Occipital lobe (tissue), 2 donors: ENCODE data around the gene SEPTIN6. TPM values are rescaled to one million over a fixed set of nuclear protein-coding genes. Genes with fewer than 3 reads are reported as not detected.
"Not testable (repeated sequence)": the region's sequence is repeated elsewhere in the genome, so short reads cannot be mapped to it uniquely, and the experiment has no call there.

Experiments
- DNase-seq: peaks from one replicate; lab custom pipeline; 2025; lab: John Stamatoyannopoulos, UW
- total RNA-seq: library from RNA; depleted of rRNA; stranded (reverse); fragments of >200 nt; gene quantifications from one replicate; pipeline ENCODE4 v1.2.3, GENCODE V29; 2014

Gene SEPTIN6
- total RNA-seq, 1 donor from 2014 or later = 43.0 TPM

DNA sequence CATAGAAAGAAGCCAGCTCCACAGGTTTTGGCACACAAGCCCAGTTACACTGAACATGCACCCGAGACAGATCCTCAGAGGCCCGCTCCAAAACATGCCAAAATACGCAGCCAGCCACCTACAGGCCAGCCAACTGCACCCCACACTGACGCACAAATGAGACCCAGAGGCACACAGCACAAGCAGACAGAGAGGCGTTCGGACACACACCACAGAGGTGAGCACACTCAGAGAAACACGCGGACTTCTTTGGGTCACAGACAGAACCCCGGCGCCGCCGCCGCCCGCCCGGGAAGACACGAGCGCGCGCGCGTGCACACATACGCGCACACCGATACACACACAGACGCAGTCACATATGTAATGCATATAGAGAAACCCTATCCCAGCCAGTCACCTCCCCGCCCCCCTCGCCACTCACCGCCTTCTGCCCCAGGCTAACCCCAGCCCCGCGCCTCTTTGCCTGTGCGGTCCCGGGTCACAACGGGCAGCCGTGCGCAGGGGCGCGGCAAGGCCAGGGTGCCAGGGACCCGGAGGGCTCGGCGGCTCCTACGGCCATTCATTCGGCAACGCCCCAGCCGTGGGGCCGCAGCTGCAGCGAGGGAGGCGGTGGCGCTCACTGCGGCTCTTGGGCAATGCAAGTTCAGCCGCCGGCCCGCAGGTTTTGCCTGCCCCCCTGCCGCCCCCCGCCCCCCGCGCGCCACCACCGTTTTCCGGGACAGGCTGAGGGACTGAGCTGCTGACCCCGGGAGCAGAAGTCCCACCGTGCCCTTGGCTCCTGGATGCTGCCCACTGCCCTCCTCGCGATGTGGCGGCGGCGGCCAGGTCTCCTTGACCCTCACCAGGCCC, 553 bp downstream of the SEPTIN6 start:
- no peak for DNase-seq

DNA sequence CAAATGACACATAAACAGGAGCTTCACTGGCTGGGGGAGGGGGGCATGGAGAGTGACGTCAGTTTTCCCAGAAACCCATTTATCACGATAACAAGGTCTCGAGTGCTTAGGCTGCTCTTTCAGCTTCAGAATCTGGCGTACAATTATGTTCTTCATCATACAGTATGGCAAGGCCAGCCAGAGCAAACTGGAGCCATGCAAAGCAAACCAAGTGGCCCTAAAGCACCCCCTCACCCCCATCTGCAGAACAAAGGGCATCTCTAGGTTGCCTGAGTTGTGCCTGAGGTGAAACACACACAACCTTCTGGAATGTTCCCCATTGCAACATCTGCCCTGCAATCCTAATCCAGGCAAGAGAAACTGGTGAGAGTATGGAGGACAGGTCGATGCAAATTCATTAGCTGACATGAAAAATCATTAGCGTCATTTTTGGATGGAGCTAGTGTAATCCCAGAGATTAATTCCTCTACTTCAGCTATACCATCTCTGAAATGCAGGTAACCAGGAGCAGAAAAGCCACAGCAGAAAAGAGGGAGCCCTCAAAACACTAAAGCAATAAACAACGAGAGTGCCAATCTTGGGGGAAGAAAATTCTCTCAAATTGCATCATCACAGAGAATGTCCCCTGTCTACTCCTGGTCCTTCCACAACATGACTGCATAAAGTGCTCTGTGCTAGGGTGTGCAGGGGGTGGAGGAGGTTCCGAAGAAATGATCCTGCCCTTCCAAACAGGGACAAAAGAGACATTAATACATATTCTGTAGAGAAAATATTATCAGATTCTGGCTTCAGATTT, 1.8 kb downstream of the SEPTIN6 start:
- no peak for DNase-seq

DNA sequence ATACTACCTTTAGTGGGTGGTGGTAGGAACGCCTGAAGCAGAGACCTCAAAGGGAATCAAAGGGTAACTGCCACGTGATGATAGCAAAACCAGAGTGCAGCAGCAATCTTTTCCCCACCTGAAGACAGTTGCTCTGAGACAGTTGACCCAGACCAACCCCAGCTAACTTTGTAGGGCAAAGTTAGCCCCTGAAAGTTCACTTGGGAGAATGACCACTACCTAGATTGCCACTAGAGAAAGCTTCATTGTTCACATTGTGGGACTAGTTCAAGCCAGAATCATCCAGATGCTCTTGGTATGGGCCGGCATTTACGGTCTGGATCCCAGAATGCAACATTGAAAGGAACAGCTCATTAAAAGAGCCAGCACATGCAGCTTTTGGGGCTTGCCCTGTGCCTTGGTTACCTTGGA, 4.1 kb downstream of the SEPTIN6 start:
- no peak for DNase-seq

DNA sequence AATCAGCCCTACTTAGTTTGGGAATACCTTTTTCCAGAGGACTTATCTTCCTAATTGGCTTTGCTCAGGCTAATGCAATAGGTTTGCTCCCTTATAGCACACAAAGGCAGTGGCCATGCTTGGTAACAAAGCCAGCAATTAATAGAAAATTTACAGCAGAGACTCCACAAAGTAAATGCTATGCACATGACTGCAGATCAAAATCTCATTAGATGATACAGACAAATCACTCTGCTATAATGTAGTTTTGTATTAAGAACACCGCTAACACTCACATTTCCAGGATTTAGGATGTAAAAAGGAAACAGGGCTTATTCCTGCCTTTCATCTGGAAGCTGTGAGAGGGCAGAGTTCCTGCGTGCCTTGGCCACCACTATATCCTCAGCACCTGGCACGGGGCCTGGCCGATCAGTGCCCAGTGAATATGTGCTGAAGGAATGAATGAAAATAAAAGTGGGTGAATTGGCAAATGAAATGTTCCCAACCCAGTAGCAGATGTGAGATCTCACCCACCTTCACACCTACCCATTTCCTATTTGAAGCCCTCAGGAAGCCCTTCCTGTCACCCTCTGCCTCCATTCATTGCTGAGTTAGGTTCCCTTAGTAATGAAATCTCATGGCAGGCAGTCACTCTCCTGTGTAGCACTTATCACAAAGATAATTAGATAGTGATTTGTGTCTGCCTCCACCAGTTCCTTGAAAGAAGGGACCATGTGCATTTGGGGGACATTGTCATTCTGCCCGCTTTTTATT, 5.1 kb downstream of the SEPTIN6 start:
- no peak for DNase-seq

DNA sequence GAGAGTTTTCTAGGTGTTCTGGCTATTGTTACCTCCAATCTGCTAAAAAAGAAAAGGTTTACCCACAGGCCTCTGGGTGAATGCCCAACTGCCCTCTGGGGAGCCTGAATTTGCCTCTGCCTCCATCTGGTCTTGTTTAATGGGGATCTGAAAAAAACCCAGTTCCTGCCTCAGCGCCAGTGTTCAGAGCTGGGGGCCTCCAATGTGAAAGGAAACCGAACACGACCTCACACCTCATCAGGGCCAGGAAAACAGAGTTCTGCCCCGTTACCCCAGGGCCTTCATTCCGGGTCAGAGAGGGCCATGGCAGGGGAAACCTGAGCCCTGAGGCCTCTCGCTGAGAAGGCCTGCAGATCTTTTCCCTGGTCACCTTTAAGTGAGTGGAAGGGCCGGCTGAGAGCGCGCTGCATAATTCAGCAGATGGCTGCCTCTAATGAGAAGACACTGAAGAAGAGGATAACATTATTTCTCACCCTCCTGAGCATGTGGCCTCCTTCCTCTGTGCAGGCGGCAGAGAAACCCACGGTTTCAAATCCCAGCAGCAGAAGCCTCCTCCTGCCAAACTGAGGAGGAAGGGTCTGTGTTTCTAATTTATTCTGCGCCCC, 6.8 kb downstream of the SEPTIN6 start:
- DNase-seq = no peak

DNA sequence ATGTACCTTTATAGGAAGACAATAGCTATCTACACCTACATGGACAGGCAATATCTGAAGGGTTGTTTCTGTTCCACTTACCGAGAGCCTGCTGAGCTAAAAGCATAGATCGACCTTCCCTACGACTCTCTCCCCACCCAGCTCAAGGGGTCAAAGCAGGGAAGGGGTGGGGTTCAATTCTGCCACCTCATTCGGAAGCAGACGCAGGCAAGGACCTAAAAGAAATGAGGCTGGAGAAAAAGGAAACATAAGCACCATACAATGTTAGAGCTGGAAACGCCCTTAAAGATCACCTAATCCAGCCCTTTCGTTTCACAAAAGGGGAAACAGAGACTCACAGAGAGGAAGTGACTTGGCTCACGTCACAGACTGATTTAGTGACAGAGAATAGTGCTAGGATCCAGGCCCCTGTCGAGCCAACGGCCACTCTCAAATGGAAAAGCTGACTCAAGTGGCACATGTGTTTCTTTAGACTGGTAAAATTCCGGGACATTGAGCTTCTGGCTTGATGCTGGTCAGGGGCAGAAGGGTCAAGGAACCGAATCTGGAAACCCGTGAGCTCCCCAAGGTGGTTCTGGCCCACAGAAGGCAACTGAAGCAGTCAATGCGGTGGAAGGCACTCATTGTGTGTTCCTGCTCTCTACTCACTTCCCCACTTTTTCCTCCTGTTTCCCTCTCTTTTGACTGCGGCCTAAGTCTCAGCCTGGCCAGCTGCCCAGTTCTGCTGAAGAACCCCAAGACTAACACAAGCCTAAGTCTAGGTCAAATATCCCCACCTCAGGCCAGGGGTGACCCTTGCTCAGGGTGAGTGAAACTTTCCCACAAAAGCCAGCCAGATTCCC, 7.5 kb downstream of the SEPTIN6 start:
- DNase-seq = no peak

DNA sequence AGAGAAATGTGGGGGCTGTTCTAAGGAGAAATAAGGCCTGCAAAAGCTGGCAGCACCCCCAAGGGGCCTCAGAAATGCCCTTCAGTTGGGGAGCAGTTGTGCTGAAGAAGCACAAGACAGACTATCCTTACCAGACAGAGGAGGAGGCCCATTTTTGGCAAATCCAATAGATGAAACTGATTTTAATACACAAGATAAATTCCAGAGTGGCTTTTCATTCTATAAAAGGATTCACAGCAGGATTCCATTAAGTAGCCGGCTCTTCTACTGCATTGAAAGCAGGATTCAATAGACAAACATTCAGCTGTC, 8.1 kb downstream of the SEPTIN6 start:
- no peak for DNase-seq

DNA sequence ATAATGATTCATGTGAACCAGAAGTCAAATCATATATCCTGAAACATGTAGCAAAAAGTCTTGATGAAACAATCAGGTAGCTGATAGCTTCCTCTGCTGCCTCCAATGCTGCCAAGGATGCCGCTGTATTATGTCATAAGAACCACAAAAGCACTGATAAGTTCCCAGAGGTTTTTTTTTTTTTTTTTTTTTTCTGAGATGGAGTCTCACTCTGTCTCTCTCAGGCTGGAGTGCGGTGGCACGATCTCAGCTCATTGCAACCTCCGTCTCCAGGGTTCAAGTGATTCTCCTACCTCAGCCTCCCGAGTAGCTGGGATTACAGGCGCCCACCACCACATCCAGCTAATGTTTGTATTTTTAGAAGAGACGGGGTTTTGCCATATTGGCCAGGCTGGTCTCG, 8.7 kb downstream of the SEPTIN6 start:
- DNase-seq = not testable (repeated sequence)

DNA sequence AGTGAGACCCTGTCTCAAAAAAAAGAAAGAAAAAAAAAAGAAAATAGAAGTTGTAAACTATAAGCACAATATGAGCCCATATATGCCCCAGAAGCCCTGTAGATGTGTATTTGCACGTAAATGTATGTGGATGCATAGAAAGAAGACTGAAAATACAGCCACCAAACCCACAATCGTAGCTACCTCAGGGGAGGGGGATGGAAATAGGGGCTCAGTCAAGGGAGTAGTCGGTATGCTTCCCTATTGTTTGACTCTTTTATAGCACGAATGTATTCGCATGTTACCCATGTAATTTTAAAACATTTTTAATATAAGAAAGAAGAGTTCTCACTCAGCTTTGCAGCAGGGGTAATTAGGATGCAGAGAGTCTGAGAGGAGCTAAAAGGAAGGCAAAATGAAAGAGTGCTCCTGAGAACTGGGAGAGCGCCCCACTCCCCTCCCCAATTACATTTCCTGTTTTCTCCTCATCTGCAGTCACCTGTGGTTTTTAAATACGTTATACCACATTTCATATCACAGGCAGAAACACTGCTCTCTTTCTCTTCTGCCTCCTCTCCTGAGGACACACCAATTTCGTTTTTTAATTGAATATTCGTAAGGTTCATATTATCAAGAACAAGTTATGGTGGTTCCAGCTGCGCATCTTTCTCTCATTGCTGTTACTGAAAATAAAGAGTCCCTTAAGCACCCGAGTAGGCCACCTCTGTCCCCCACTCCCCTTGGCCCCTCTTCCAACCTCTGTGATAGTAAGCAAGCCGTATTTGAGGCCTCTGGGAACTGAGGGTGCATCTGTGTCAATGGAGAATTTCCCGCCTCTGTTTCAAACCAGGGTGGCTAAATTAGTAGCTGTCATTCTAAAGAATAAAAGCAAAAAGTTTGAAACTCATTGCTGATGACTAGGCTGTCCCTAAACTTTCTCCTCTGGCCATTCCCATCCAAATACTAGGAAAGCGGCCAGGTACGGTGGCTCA, 10.7 kb downstream of the SEPTIN6 start:
- DNase-seq = no peak

DNA sequence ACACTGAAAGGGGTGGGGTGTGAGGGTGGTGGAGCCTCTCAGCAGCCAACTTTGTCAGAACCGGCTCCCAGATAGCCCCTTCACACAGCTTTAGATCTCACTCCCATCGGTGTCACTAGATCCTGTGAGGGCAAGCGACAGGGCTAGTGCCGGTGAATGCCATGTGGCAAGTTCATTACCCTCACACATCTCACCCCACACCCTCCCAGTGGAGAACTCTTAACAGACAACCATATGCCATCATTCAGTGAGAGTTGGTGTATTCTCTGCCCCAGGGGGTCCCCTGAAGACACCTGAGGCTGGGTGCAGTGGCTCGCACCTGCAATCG, 15.3 kb downstream of the SEPTIN6 start:
- no peak for DNase-seq

DNA sequence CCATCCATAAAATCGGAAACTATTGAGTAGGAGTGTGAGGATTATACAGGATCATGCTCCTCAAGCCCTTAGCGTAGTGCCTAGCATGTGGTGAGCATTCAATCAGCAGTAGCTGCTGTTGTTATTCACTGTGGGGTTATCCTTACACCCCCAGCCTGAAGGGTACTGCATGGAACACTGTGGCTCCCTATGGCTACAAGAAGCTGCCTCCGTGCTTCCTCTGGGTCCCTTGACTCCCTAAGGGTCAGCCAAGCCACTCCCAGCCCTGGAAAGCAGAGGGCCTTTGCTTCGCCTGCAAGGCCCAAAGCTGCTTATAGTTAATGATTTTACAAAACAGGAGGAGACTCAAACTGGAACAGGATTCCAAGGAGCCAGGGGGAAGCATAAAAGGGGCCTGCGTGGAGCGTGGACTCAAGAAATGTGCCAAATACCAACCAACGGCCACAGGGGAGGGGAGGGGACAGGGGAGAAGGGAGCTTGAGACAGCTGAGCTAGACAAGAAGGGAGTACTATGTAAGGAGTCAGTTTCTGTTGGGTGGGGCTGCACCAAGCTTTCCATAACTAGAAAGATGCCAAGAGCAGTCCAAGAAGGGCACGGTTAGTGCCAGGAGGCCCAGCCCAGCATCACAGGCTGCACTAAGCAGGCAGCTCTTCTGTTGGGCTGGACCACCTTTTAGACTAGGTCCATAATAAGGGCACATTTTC, 15.9 kb downstream of the SEPTIN6 start:
- DNase-seq = no peak

DNA sequence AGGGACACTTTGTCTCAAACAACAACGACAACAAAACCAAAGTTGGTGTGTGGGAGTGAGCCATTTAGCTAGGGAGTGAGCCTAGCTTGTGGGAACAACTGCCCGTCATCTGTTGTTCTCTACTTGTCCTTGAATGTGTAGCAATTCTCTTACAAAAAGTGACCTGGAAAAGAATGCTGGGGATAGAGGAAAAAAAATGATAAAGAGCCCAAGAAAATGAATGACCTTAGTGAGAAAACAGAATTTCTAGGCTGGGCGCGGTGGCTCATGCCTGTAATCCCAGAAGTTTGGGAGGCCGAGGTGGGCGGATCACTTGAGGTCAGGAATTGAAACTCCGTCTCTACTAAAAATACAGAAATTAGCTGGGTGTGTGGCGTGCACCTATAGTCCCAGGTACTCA, 19.6 kb downstream of the SEPTIN6 start:
- DNase-seq = no peak

DNA sequence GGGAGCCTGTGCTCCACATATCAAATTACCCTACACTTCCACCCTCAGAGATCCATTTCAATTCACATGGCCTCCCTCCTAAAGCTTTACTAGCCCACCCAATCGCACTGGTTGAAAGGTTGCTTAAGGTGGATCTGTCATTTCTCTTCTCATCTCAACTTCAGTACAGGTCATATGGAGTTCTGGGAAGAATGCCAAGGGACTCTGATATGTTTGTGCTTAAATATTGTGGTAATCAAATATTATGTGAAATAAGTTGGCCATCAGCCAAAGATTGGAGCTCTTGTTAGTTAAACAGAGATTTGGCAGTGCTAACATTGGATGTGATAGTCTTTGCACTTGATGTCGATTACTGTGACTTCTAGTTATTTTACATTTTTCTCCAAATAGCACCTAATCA, 20.5 kb downstream of the SEPTIN6 start:
- DNase-seq = no peak

DNA sequence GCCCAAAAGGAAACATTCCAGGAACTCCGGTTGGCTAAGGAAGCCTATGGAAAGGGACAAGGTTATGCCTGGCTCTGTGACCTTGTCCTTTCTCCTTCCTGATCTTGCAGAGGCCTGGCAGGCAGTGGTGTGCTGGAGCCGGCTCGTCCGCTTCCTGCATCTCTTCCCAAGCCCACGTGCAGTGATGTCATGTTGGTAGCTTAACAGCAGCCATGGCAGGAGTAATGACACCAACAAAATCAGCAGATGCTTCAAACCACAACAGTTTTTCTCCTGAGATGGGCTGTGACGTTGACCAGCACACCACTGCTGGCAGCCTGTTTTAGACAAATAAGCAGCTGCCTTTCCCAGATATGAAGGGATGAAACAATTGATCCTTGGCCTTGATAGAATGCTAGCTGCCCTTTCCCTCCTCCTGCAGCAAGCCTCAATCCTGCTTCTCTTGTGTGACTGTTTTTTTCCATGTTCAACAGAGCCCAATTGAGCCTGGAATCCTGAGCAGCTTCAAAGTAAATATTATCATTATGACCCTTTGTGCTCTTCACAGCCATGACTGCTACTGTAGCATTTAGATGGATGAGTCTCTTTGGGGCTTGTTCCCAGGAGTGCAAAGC, 23.4 kb downstream of the SEPTIN6 start:
- no peak for DNase-seq

DNA sequence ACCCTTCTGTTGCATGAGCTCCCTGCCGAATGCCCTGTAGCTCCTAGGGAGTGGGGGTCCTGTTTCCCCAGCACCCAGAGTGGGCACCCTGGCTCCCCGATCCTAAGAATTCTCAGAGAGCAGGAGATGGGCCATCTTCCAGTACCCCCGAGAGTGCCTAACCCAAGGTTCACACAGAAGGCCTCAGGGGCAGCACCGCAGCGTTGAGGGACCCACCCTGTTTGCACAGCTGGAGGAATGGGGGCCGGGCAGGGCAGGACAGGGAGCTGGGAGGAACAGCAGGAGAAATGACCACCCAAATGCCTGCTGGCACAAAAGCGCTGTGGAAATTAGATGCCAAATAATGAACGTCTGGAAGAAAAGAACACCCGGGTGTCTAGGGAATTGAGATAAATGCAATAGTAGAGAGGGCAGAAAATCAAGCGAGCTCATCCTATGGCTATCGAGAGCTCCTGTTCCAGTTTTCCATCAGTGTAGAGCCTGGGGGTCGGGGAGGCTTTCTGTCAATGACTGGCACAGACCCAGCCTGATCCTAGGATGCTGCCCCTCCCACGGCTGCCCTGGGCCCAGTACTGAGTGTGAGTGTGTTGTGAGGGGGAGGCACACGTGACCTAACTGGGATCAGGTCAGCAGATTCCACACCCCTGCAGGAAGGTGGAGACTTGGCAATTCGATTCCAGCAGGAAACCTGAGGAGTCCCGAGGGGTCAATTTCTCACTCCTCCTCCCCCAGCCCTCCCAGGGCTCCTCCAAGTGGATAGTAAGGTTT, 25.7 kb downstream of the SEPTIN6 start:
- DNase-seq = no peak

DNA sequence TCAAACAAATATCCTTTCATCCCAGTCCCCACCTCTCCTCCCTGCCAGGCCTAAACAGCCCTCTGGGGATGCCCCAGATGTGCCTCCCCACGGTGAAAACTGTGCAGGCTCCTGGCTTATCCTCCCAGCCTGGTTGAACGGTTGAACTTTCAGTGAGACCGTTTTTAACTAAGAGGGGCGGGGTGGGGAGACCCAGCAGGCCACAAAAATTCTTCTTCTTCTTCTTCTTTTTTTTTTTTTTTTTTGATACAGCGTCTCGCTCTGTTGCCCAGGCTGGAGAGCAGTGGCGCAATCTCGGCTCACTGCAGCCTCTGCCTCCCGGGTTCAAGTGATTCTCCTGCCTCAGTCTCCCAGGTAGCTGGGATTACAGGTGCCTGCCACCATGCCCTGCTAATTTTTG, 28.1 kb downstream of the SEPTIN6 start:
- not testable (repeated sequence) for DNase-seq

DNA sequence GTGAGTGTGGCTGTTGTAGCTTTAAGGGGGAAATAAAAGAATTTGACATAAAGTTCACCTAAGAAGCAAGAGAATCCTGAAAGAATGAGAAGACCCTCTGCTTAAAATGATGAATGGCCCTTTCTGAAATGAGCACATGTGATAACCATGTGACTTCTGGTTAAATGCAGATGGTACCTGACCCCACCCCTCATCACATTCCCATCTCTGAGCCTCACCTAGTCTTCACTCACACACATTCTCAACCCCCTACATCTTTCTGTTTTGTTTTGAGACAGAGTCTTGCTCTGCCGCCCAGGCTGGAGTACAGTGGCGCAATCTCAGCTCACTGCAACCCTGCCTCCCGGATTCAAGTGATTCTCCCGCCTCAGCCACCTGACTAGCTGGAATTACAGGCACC, 31.5 kb downstream of the SEPTIN6 start:
- no peak for DNase-seq

DNA sequence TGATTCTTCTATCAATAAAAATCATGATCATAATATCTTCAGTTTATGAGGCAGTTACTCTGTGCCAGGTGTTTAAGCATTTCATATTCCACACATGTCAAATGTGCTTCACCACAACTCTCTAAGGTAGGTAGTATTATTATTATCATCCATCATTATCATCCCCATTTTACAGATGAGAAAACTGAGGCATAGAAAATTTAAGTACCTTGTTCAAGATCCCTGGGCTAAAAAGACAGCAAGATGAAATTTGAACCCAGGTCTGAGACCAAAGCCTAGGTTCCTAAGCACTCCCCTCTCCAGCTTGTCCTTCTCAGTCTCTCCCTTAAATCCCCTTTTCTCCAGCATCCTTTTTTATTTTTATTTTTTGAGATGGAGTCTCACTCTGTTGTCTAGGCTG, 33.4 kb downstream of the SEPTIN6 start:
- no peak for DNase-seq
